CD4-positive, CD25-positive, alpha-beta regulatory T cell (primary cell): ENCODE measurements around the gene SETD7. TPM values are rescaled to one million over a fixed set of nuclear protein-coding genes. Genes with fewer than 3 reads are reported as not detected.

Experiments used
- ATAC-seq, 2 donors: fragments of 150-1000 bp; cut with Tn5 transposase; one replicate each; pipeline ENCODE4 v1.10.0; 2021; ENCODE audit warnings: low read depth in 2 of 2, moderate number of reproducible peaks in 2 of 2, moderate library complexity in 1 of 2
- DNase-seq, 3 donors: peaks; one replicate each; pipeline versions ENCODE4 v3.0.0 to v3.0.0-alpha.2; 2012 to 2022; ENCODE audit warnings: mixed read lengths in 1 of 3
- H3K27ac ChIP-seq: one replicate; pipeline ENCODE4 v1.7.0; 2013; ENCODE audit warnings: mild to moderate bottlenecking, low read length; ENCODE audit not compliant: insufficient read depth, poor library complexity, severe bottlenecking
- H3K27me3 ChIP-seq: one replicate; pipeline ENCODE4 v1.7.0; 2013; ENCODE audit warnings: low read length; ENCODE audit not compliant: control insufficient read depth, insufficient read depth
- H3K36me3 ChIP-seq: one replicate; pipeline ENCODE4 v1.7.0; 2013; ENCODE audit warnings: mild to moderate bottlenecking, low read length, moderate library complexity; ENCODE audit not compliant: control insufficient read depth, insufficient read depth
- H3K4me1 ChIP-seq: 2 replicates; pipeline ENCODE4 v1.7.0; 2013; ENCODE audit warnings: mild to moderate bottlenecking, low read length; ENCODE audit not compliant: insufficient read depth, control insufficient read depth, poor library complexity, severe bottlenecking
- H3K4me3 ChIP-seq: one replicate; pipeline ENCODE4 v1.7.0; 2013; ENCODE audit warnings: low read depth, mild to moderate bottlenecking, low read length, moderate library complexity
- H3K9me3 ChIP-seq, 2 experiments: 1 replicate in 1 of 2; 2 replicates in 1 of 2; pipeline ENCODE4 v1.7.0; 2013; ENCODE audit warnings: low read length in 2 of 2, mild to moderate bottlenecking in 1 of 2, moderate library complexity in 1 of 2; ENCODE audit not compliant: control insufficient read depth in 2 of 2
- H3K27ac Mint-ChIP-seq, 3 donors: one replicate each; pipeline ENCODE4 v1.8.0; 2020 to 2022; ENCODE audit warnings: mild to moderate bottlenecking in 3 of 3, mixed read lengths in 3 of 3, moderate library complexity in 2 of 3
- H3K27me3 Mint-ChIP-seq: one replicate; pipeline ENCODE4 v1.8.0; 2022; ENCODE audit warnings: mild to moderate bottlenecking, mixed read lengths
- H3K36me3 Mint-ChIP-seq: one replicate; pipeline ENCODE4 v1.8.0; 2020; ENCODE audit warnings: mixed read lengths
- H3K4me1 Mint-ChIP-seq, 4 donors: one replicate each; pipeline ENCODE4 v1.8.0; 2020 to 2022; ENCODE audit warnings: mixed read lengths in 4 of 4, mild to moderate bottlenecking in 1 of 4
- H3K4me3 Mint-ChIP-seq, 4 donors: one replicate each; pipeline ENCODE4 v1.8.0; 2020 to 2022; ENCODE audit warnings: mild to moderate bottlenecking in 4 of 4, mixed read lengths in 4 of 4, moderate library complexity in 3 of 4
- H3K9me3 Mint-ChIP-seq, 7 donors: one replicate each; pipeline ENCODE4 v1.8.0; 2020 to 2022; ENCODE audit warnings: mixed read lengths in 7 of 7, mild to moderate bottlenecking in 3 of 7, moderate library complexity in 2 of 7
- polyA plus RNA-seq, 4 donors: library from polyadenylated mRNA; unstranded; fragments of 300-500 nt; fragmentation: Illumina TruSeq; gene quantifications; one replicate each; pipeline ENCODE4 v1.2.3, GENCODE V29; 2021
- total RNA-seq: library from RNA; stranded (reverse); gene quantifications from one replicate; pipeline ENCODE4 v1.2.3, GENCODE V29; 2022

The SETD7 gene
- total and polyA plus RNA-seq, 5 donors from 2014 or later = 8.9 to 50.8 (median 10.7) TPM

- no peaks in the 10 kb centered on the region for H3K36me3 Mint-ChIP-seq
- H3K9me3 Mint-ChIP-seq = peaks cover 0 to 1% (median 0%) of the 10 kb centered on the region in 7 donors
- no peaks in the 10 kb centered on the region for H3K9me3 ChIP-seq
- no peak overlapping the region for H3K4me3 ChIP-seq
- no peaks in the 10 kb centered on the region for H3K36me3 ChIP-seq
- peak overlapping the region; percentile 91 to 100 (median 99) for H3K27ac Mint-ChIP-seq
- peaks cover 18 to 61% (median 37%) of the 10 kb centered on the region in 4 donors for H3K4me1 Mint-ChIP-seq
- H3K27me3 ChIP-seq = no peaks in the 10 kb centered on the region
- peak overlapping the region; percentile 19 to 98 (median 70) for H3K4me3 Mint-ChIP-seq
- DNase-seq = no peak
- H3K27ac ChIP-seq = peak overlapping the region; percentile 43
- no peak for ATAC-seq
- peaks cover 7% of the 10 kb centered on the region for H3K27me3 Mint-ChIP-seq
- peaks cover 50% of the 10 kb centered on the region for H3K4me1 ChIP-seq
These were observed 3.1 kb upstream of the SETD7 start for GRCh38 chr4:139559089-139559479.

- H3K36me3 Mint-ChIP-seq = no peaks in the 10 kb centered on the region
- DNase-seq (no peak), ATAC-seq (no peak)
- Histone ChIP-seq H3K9me3 (no peaks in the 10 kb centered on the region), H3K27ac (peak overlapping the region; percentile 93), H3K27me3 (no peaks in the 10 kb centered on the region), H3K36me3 (no peaks in the 10 kb centered on the region), H3K4me1 (peaks cover 54% of the 10 kb centered on the region), H3K4me3 (no peak overlapping the region)
- peak overlapping the region; percentile 99 to 100 (median 99) for H3K27ac Mint-ChIP-seq
- H3K4me1 Mint-ChIP-seq = peaks cover 21 to 67% (median 43%) of the 10 kb centered on the region in 4 donors
- H3K4me3 Mint-ChIP-seq = peak overlapping the region; percentile 44 to 99 (median 96)
- H3K9me3 Mint-ChIP-seq = peaks cover 0 to 1% (median 0%) of the 10 kb centered on the region in 7 donors
- peaks cover 7% of the 10 kb centered on the region for H3K27me3 Mint-ChIP-seq
These were observed 2.4 kb upstream of the SETD7 start for GRCh38 chr4:139558235-139559088.

GRCh38 chr4:139557556-139558110 is 1.6 kb upstream of the SETD7 start:
- Histone ChIP-seq H3K4me1 (peaks cover 59% of the 10 kb centered on the region), H3K27ac (peak overlapping the region; percentile 93), H3K9me3 (no peaks in the 10 kb centered on the region), H3K4me3 (peak overlapping the region; percentile 78), H3K36me3 (no peaks in the 10 kb centered on the region), H3K27me3 (no peaks in the 10 kb centered on the region)
- Mint-ChIP-seq H3K27ac (peak overlapping the region; percentile 99 to 100 (median 99)), H3K4me3 (peak overlapping the region; percentile 95 to 99 (median 98)), H3K27me3 (peaks cover 7% of the 10 kb centered on the region), H3K36me3 (no peaks in the 10 kb centered on the region), H3K9me3 (peaks cover 0 to 1% (median 0%) of the 10 kb centered on the region in 7 donors), H3K4me1 (peaks cover 29 to 75% (median 51%) of the 10 kb centered on the region in 4 donors)
- no peak for ATAC-seq
- DNase-seq = no peak

GRCh38 chr4:139556724-139557555 is 921 bp upstream of the SETD7 start:
- H3K27ac ChIP-seq = peak overlapping the region; percentile 93
- H3K4me1 ChIP-seq = peaks cover 66% of the 10 kb centered on the region
- H3K4me3 ChIP-seq = peak overlapping the region; percentile 79
- peak overlapping the region; percentile 99 to 100 (median 99) for H3K27ac Mint-ChIP-seq
- H3K27me3 Mint-ChIP-seq = peaks cover 7% of the 10 kb centered on the region
- DNase-seq (peak; percentile 57 to 80 (median 78)), ATAC-seq (peak; percentile 25 to 26)
- no peaks in the 10 kb centered on the region for H3K36me3 Mint-ChIP-seq
- peak overlapping the region; percentile 95 to 99 (median 98) for H3K4me3 Mint-ChIP-seq
- no peaks in the 10 kb centered on the region for H3K36me3 ChIP-seq
- H3K27me3 ChIP-seq = no peaks in the 10 kb centered on the region
- H3K9me3 Mint-ChIP-seq = peaks cover 0 to 1% (median 0%) of the 10 kb centered on the region in 7 donors
- H3K4me1 Mint-ChIP-seq = peaks cover 32 to 80% (median 56%) of the 10 kb centered on the region in 4 donors
- H3K9me3 ChIP-seq = no peaks in the 10 kb centered on the region

- no peak for DNase-seq
- Mint-ChIP-seq H3K4me3 (peak overlapping the region; percentile 96 to 99 (median 98)), H3K27me3 (peaks cover 7% of the 10 kb centered on the region), H3K36me3 (no peaks in the 10 kb centered on the region), H3K9me3 (peaks cover 0 to 1% (median 0%) of the 10 kb centered on the region in 7 donors), H3K27ac (peak overlapping the region in 2 of 3 donors; percentile 99 to 100), H3K4me1 (peaks cover 30 to 77% (median 58%) of the 10 kb centered on the region in 4 donors)
- peak overlapping the region; percentile 79 for H3K4me3 ChIP-seq
- H3K4me1 ChIP-seq = peaks cover 68% of the 10 kb centered on the region
- H3K27me3 ChIP-seq = no peaks in the 10 kb centered on the region
- no peaks in the 10 kb centered on the region for H3K36me3 ChIP-seq
- peak overlapping the region; percentile 93 for H3K27ac ChIP-seq
- no peak for ATAC-seq
- no peaks in the 10 kb centered on the region for H3K9me3 ChIP-seq
These were observed 331 bp downstream of the SETD7 start for GRCh38 chr4:139555705-139556070.

- Histone ChIP-seq H3K4me3 (peak overlapping the region; percentile 91), H3K27ac (peak overlapping the region; percentile 93), H3K36me3 (no peaks in the 10 kb centered on the region), H3K27me3 (no peaks in the 10 kb centered on the region), H3K4me1 (peaks cover 62% of the 10 kb centered on the region), H3K9me3 (no peaks in the 10 kb centered on the region)
- H3K27me3 Mint-ChIP-seq = peaks cover 7% of the 10 kb centered on the region
- peak overlapping the region; percentile 99 to 100 (median 99) for H3K27ac Mint-ChIP-seq
- DNase-seq (peak; percentile 86 to 95 (median 91)), ATAC-seq (peak; percentile 76 to 79)
- H3K36me3 Mint-ChIP-seq = no peaks in the 10 kb centered on the region
- H3K4me1 Mint-ChIP-seq = peaks cover 32 to 77% (median 58%) of the 10 kb centered on the region in 4 donors
- H3K4me3 Mint-ChIP-seq = peak overlapping the region; percentile 96 to 99 (median 98)
- H3K9me3 Mint-ChIP-seq = peaks cover 0 to 1% (median 0%) of the 10 kb centered on the region in 7 donors
These were observed 920 bp downstream of the SETD7 start for GRCh38 chr4:139554893-139555704.

- Mint-ChIP-seq H3K4me3 (peak overlapping the region; percentile 96 to 99 (median 98)), H3K4me1 (peaks cover 32 to 72% (median 57%) of the 10 kb centered on the region in 4 donors), H3K9me3 (peaks cover 0 to 1% (median 0%) of the 10 kb centered on the region in 7 donors), H3K36me3 (no peaks in the 10 kb centered on the region), H3K27ac (peak overlapping the region; percentile 99 to 100 (median 99)), H3K27me3 (peaks cover 7% of the 10 kb centered on the region)
- no peak for DNase-seq
- no peaks in the 10 kb centered on the region for H3K27me3 ChIP-seq
- H3K4me3 ChIP-seq = peak overlapping the region; percentile 91
- H3K36me3 ChIP-seq = no peaks in the 10 kb centered on the region
- ATAC-seq = no peak
- H3K4me1 ChIP-seq = peaks cover 57% of the 10 kb centered on the region
- peak overlapping the region; percentile 93 for H3K27ac ChIP-seq
- H3K9me3 ChIP-seq = no peaks in the 10 kb centered on the region
These were observed 1.5 kb downstream of the SETD7 start for GRCh38 chr4:139554642-139554892.
